Astrocyte (in vitro differentiated cells and primary cell): ENCODE results near the gene OSTC. TPM values are rescaled to one million over a fixed set of nuclear protein-coding genes. Genes with fewer than 3 reads are reported as not detected.
A peak's percentile ranks its signal among the peaks of the same experiment; 100 is the strongest.

Experiments used
- DNase-seq: peaks from one replicate; pipeline ENCODE4 v3.0.0-alpha.2; 2010; ENCODE audit warnings: low read depth
- FAIRE-seq: peaks from 2 replicates; lab custom pipeline; 2011; peaks lifted over from hg19 to GRCh38; lab: Jason Lieb, UNC
- H2AFZ ChIP-seq: 2 replicates; pipeline ENCODE4 v1.6.0; 2012; ENCODE audit warnings: low read depth, low read length, inconsistent platforms
- H3K27ac ChIP-seq: 2 replicates; pipeline ENCODE4 v1.5.1; 2011; ENCODE audit warnings: low read depth, low read length, inconsistent platforms
- H3K27me3 ChIP-seq: 2 replicates; pipeline ENCODE4 v1.6.0; 2011; ENCODE audit warnings: low read length, inconsistent platforms; ENCODE audit not compliant: insufficient read depth
- H3K36me3 ChIP-seq: 2 replicates; pipeline ENCODE4 v1.5.1; 2011; ENCODE audit warnings: low read length, inconsistent platforms; ENCODE audit not compliant: insufficient read depth
- H3K4me1 ChIP-seq: 2 replicates; pipeline ENCODE4 v1.5.1; 2011; ENCODE audit warnings: low read length, inconsistent platforms; ENCODE audit not compliant: insufficient read depth
- H3K4me2 ChIP-seq: 2 replicates; pipeline ENCODE4 v1.6.0; 2012; ENCODE audit warnings: low read length, inconsistent platforms
- H3K4me3 ChIP-seq: 2 replicates; pipeline ENCODE4 v1.5.1; 2011; ENCODE audit warnings: low read depth, mild to moderate bottlenecking, low read length, inconsistent platforms; ENCODE audit not compliant: insufficient read depth
- H3K79me2 ChIP-seq: 2 replicates; pipeline ENCODE4 v1.6.0; 2012; ENCODE audit warnings: mild to moderate bottlenecking, low read length, inconsistent platforms; ENCODE audit not compliant: insufficient read depth
- H3K9ac ChIP-seq: 2 replicates; pipeline ENCODE4 v1.6.0; 2012; ENCODE audit warnings: mild to moderate bottlenecking, low read length, inconsistent platforms
- H3K9me3 ChIP-seq: 2 replicates; pipeline ENCODE4 v1.5.1; 2012; ENCODE audit warnings: low read depth, mild to moderate bottlenecking, low read length, inconsistent platforms; ENCODE audit not compliant: insufficient read depth
- H4K20me1 ChIP-seq: 2 replicates; pipeline ENCODE4 v1.6.0; 2012; ENCODE audit warnings: low read length, inconsistent platforms; ENCODE audit not compliant: insufficient read depth
- H3K27ac Mint-ChIP-seq: one replicate; pipeline ENCODE4 v1.8.0; 2021; ENCODE audit warnings: mild to moderate bottlenecking, mixed read lengths; ENCODE audit not compliant: unreplicated experiment
- H3K27me3 Mint-ChIP-seq: one replicate; pipeline ENCODE4 v1.8.0; 2021; ENCODE audit warnings: low read depth, mixed read lengths; ENCODE audit not compliant: unreplicated experiment
- H3K36me3 Mint-ChIP-seq: one replicate; pipeline ENCODE4 v1.8.0; 2021; ENCODE audit warnings: low read depth, mixed read lengths; ENCODE audit not compliant: unreplicated experiment
- H3K4me1 Mint-ChIP-seq: one replicate; pipeline ENCODE4 v1.8.0; 2021; ENCODE audit warnings: low read depth, mixed read lengths; ENCODE audit not compliant: unreplicated experiment
- H3K4me3 Mint-ChIP-seq: one replicate; pipeline ENCODE4 v1.8.0; 2021; ENCODE audit warnings: mild to moderate bottlenecking, moderate library complexity, mixed read lengths; ENCODE audit not compliant: unreplicated experiment
- H3K9me3 Mint-ChIP-seq: one replicate; pipeline ENCODE4 v1.8.0; 2021; ENCODE audit warnings: mild to moderate bottlenecking, mixed read lengths; ENCODE audit not compliant: unreplicated experiment
- EZH2 ChIP-seq: IDR thresholded peaks from 2 replicates; pipeline ENCODE4 v1.6.1; 2012; ENCODE audit warnings: mild to moderate bottlenecking, low read length, inconsistent platforms; ENCODE audit not compliant: insufficient read depth
- total RNA-seq: library from RNA; stranded (reverse); gene quantifications from 2 replicates; pipeline ENCODE4 v1.2.1, GENCODE V29; 2021
- TF ChIP-seq, protein P1 (sequence below): IDR thresholded peaks from 2 replicates; pipeline ENCODE4 v1.5.1; 2011; ENCODE audit warnings: low read depth, mild to moderate bottlenecking, inconsistent platforms, low read length, moderate library complexity; ENCODE audit not compliant: insufficient read depth

OSTC gene
- total RNA-seq, 1 donor from 2014 or later = 240 TPM

DNA sequence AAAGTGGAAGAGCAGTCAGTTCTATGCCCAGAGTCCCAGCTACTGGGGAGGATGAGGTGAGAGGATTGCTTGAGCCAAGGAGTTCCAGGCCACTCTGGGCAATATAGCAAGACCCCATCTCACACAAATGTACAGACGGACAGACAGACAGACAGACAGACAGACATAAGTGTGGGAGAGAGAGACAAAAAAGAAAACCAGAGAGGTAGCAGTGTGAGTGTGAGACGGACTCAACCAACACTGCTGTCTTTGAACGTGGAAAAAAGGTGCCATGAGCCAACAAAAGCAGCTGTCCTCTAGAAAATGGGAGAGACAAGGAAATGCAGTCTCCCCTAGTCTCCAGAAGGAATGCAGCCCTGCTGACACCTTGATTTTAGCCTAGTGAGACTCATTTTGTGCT, 48.2 kb upstream of the OSTC start:
- Histone ChIP-seq H3K9ac (no peak overlapping the region), H3K27ac (no peak overlapping the region), H3K79me2 (no peaks in the 10 kb centered on the region), H3K4me1 (peaks cover 3% of the 10 kb centered on the region), H3K27me3 (no peaks in the 10 kb centered on the region), H3K36me3 (no peaks in the 10 kb centered on the region), H2AFZ (no peak overlapping the region), H3K4me3 (no peak overlapping the region), H3K4me2 (no peak overlapping the region), H3K9me3 (no peaks in the 10 kb centered on the region), H4K20me1 (no peaks in the 10 kb centered on the region)
- TF ChIP-seq EZH2 = no peak
- TF ChIP-seq, protein P1, sequence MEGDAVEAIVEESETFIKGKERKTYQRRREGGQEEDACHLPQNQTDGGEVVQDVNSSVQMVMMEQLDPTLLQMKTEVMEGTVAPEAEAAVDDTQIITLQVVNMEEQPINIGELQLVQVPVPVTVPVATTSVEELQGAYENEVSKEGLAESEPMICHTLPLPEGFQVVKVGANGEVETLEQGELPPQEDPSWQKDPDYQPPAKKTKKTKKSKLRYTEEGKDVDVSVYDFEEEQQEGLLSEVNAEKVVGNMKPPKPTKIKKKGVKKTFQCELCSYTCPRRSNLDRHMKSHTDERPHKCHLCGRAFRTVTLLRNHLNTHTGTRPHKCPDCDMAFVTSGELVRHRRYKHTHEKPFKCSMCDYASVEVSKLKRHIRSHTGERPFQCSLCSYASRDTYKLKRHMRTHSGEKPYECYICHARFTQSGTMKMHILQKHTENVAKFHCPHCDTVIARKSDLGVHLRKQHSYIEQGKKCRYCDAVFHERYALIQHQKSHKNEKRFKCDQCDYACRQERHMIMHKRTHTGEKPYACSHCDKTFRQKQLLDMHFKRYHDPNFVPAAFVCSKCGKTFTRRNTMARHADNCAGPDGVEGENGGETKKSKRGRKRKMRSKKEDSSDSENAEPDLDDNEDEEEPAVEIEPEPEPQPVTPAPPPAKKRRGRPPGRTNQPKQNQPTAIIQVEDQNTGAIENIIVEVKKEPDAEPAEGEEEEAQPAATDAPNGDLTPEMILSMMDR = no peak
- FAIRE-seq = no peak
- H3K27ac Mint-ChIP-seq = peak overlapping the region; percentile 70
- no peak for DNase-seq
- H3K4me1 Mint-ChIP-seq = peaks cover 8% of the 10 kb centered on the region
- H3K4me3 Mint-ChIP-seq = no peak overlapping the region
- H3K36me3 Mint-ChIP-seq = no peaks in the 10 kb centered on the region
- no peaks in the 10 kb centered on the region for H3K27me3 Mint-ChIP-seq
- H3K9me3 Mint-ChIP-seq = no peaks in the 10 kb centered on the region

DNA sequence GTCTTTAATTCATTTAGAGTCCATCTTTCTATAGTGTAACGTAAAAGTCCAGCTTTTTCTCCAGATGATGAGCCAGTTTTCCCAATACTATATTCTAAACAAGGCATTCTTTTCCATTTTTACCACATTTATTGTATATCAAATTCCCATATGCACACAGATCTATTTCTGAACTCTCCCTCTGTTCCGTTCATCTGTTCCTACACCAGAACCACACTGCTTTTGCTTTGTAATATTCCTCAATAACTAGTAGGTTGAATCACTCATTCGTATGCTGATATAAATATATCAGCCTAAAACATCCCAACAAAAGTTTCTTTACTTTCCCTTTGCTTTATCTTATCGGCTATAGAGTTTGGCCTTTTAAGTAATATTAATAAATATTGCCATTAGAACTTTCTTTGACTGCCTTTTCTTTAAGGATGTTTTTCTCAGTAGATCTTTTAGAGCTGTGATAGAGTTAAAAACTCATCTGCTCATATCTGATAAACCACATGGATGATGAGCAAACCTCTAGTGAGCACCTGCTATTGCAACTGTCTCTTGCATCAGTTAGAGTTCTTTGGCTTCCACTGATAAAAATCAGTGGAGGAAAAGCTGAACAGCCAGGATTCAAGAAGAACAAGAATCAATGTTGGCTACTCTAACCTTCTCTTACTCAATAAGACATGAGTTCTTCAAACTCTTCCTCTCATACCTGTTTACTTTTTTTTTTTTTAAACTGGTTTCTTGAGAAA, 43.2 kb upstream of the OSTC start:
- Mint-ChIP-seq H3K27ac (no peak overlapping the region), H3K27me3 (no peaks in the 10 kb centered on the region), H3K4me1 (no peaks in the 10 kb centered on the region), H3K36me3 (no peaks in the 10 kb centered on the region), H3K4me3 (no peak overlapping the region), H3K9me3 (no peaks in the 10 kb centered on the region)
- Histone ChIP-seq H3K4me1 (no peaks in the 10 kb centered on the region), H3K36me3 (no peaks in the 10 kb centered on the region), H3K27me3 (no peaks in the 10 kb centered on the region), H3K27ac (no peak overlapping the region), H4K20me1 (no peaks in the 10 kb centered on the region), H3K9ac (no peak overlapping the region), H3K79me2 (no peaks in the 10 kb centered on the region), H3K4me2 (no peak overlapping the region), H2AFZ (no peak overlapping the region), H3K4me3 (no peak overlapping the region), H3K9me3 (no peaks in the 10 kb centered on the region)
- DNase-seq (no peak), FAIRE-seq (no peak)
- TF ChIP-seq EZH2 = no peak
- TF ChIP-seq, protein P1 = no peak

DNA sequence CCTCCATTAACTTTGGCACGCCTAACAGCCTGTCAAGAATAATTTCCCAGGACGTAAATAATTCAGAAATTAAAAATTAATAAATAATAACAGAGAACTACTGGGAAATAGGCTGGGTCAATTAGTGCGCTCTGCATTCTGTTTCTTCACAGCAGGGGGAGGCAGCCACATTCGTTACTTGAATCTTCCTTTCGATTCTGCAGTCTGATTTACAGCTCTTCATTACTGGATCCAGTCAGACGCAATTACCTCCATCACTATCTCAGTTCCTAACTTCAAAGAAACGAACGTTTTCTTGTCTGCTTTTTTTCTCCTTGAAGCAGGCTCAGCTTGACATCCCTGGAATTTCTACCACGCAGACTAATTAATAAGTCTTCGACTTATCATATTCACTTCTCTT, 39.0 kb upstream of the OSTC start:
- no peaks in the 10 kb centered on the region for H3K4me1 Mint-ChIP-seq
- H3K27me3 Mint-ChIP-seq = no peaks in the 10 kb centered on the region
- H3K27me3 ChIP-seq = no peaks in the 10 kb centered on the region
- H3K36me3 Mint-ChIP-seq = peaks cover 4% of the 10 kb centered on the region
- peak overlapping the region; percentile 46 for H3K4me3 ChIP-seq
- H2AFZ ChIP-seq = peak overlapping the region; percentile 44
- H3K9me3 ChIP-seq = peaks cover 2% of the 10 kb centered on the region
- H3K4me2 ChIP-seq = peak overlapping the region; percentile 77
- H3K79me2 ChIP-seq = no peaks in the 10 kb centered on the region
- H3K9ac ChIP-seq = peak overlapping the region; percentile 46
- FAIRE-seq (no peak), DNase-seq (no peak)
- no peak overlapping the region for H3K27ac Mint-ChIP-seq
- H3K36me3 ChIP-seq = no peaks in the 10 kb centered on the region
- H3K4me1 ChIP-seq = no peaks in the 10 kb centered on the region
- TF ChIP-seq, protein P1 = no peak
- no peak for TF ChIP-seq EZH2
- no peak overlapping the region for H3K27ac ChIP-seq
- H3K9me3 Mint-ChIP-seq = peaks cover 2% of the 10 kb centered on the region
- no peaks in the 10 kb centered on the region for H4K20me1 ChIP-seq
- H3K4me3 Mint-ChIP-seq = no peak overlapping the region
